Subcutaneous abdominal adipose tissue (tissue), 5 donors: ENCODE results near the gene PNN.
"Not testable (repeated sequence)": the region's sequence is repeated elsewhere in the genome, so short reads cannot be mapped to it uniquely, and the experiment has no call there.

Experiments used
- H3K27ac ChIP-seq: one replicate; pipeline ENCODE4 v1.7.0; 2013; ENCODE audit warnings: low read depth, mild to moderate bottlenecking, inconsistent platforms, low read length, moderate library complexity
- H3K27me3 ChIP-seq, 5 donors: one replicate each; pipeline ENCODE4 v1.7.0; 2013; ENCODE audit warnings: low read length in 5 of 5, inconsistent platforms in 1 of 5; ENCODE audit not compliant: control insufficient read depth in 5 of 5, insufficient read depth in 4 of 5
- H3K36me3 ChIP-seq, 5 donors: one replicate each; pipeline ENCODE4 v1.7.0; 2013; ENCODE audit warnings: low read length in 5 of 5; ENCODE audit not compliant: control insufficient read depth in 5 of 5, insufficient read depth in 5 of 5
- H3K4me1 ChIP-seq, 5 donors: one replicate each; pipeline ENCODE4 v1.7.0; 2013; ENCODE audit warnings: low read length in 5 of 5, mild to moderate bottlenecking in 3 of 5, moderate library complexity in 1 of 5; ENCODE audit not compliant: control insufficient read depth in 5 of 5, insufficient read depth in 5 of 5
- H3K4me3 ChIP-seq, 5 donors: one replicate each; pipeline ENCODE4 v1.7.0; 2013; ENCODE audit warnings: low read length in 5 of 5, low read depth in 1 of 5
- H3K9ac ChIP-seq, 5 donors: one replicate each; pipeline ENCODE4 v1.7.0; 2013; ENCODE audit warnings: low read length in 5 of 5, mild to moderate bottlenecking in 4 of 5, moderate library complexity in 3 of 5
- H3K9me3 ChIP-seq, 5 donors: one replicate each; pipeline ENCODE4 v1.7.0; 2013; ENCODE audit warnings: low read length in 5 of 5; ENCODE audit not compliant: control insufficient read depth in 5 of 5
- donor health status: healthy.
- donor health status: healthy.
- donor health status: healthy.
- donor health status: healthy.
- donor health status: healthy.

The PNN gene

GRCh38 chr14:39158222-39158858 lies 16.7 kb upstream of the PNN start:
- H3K9ac ChIP-seq: no peak overlapping the region
- no peaks in the 10 kb centered on the region for H3K9me3 ChIP-seq
- no peaks in the 10 kb centered on the region for H3K4me1 ChIP-seq
- no peak overlapping the region for H3K27ac ChIP-seq
- no peak overlapping the region for H3K4me3 ChIP-seq
- peaks cover 9 to 54% (median 42%) of the 10 kb centered on the region in 5 donors for H3K36me3 ChIP-seq
- no peaks in the 10 kb centered on the region for H3K27me3 ChIP-seq

- peaks cover 9 to 42% (median 38%) of the 10 kb centered on the region in 5 donors for H3K36me3 ChIP-seq
- H3K4me3 ChIP-seq: no peak overlapping the region
- no peaks in the 10 kb centered on the region for H3K27me3 ChIP-seq
Measured at GRCh38 chr14:39160494-39160893, 14.6 kb upstream of the PNN start.

GRCh38 chr14:39167797-39168320 lies 7.2 kb upstream of the PNN start:
- not testable (repeated sequence) for H3K9me3 ChIP-seq, H3K27ac ChIP-seq, H3K27me3 ChIP-seq, H3K36me3 ChIP-seq, H3K9ac ChIP-seq, H3K4me3 ChIP-seq
- H3K4me1 ChIP-seq: peaks cover 3 to 31% (median 26%) of the 10 kb centered on the region in 5 donors

More at GRCh38 chr14:39160494-39160893, 14.6 kb upstream of the PNN start:
- Histone ChIP-seq H3K9me3 (no peaks in the 10 kb centered on the region), H3K4me1 (no peaks in the 10 kb centered on the region), H3K27ac (no peak overlapping the region), H3K9ac (no peak overlapping the region)

- H3K9ac ChIP-seq: peak overlapping the region in 4 of 5 donors; percentile 86 to 99 (median 92)
- peaks cover 3 to 31% (median 26%) of the 10 kb centered on the region in 5 donors for H3K4me1 ChIP-seq
- peak overlapping the region; percentile 87 to 100 (median 98) for H3K4me3 ChIP-seq
- peaks cover 0 to 9% (median 0%) of the 10 kb centered on the region in 5 donors for H3K36me3 ChIP-seq
- H3K27ac ChIP-seq: no peak overlapping the region
- no peaks in the 10 kb centered on the region for H3K27me3 ChIP-seq
- no peaks in the 10 kb centered on the region for H3K9me3 ChIP-seq
Measured at GRCh38 chr14:39168591-39168990, 6.5 kb upstream of the PNN start.

- H3K27ac ChIP-seq: peak overlapping the region; percentile 80
- peaks cover 0 to 9% (median 0%) of the 10 kb centered on the region in 5 donors for H3K36me3 ChIP-seq
- peak overlapping the region; percentile 87 to 100 (median 98) for H3K4me3 ChIP-seq
- peaks cover 3 to 35% (median 29%) of the 10 kb centered on the region in 5 donors for H3K4me1 ChIP-seq
- H3K9ac ChIP-seq: peak overlapping the region; percentile 70 to 99 (median 92)
- no peaks in the 10 kb centered on the region for H3K9me3 ChIP-seq
- H3K27me3 ChIP-seq: no peaks in the 10 kb centered on the region
Measured at GRCh38 chr14:39169541-39169900, 5.5 kb upstream of the PNN start.

- H3K27ac ChIP-seq: peak overlapping the region; percentile 94
- H3K9me3 ChIP-seq: no peaks in the 10 kb centered on the region
- no peaks in the 10 kb centered on the region for H3K27me3 ChIP-seq
- H3K4me1 ChIP-seq: peaks cover 8 to 46% (median 38%) of the 10 kb centered on the region in 5 donors
- peaks cover 8 to 17% (median 17%) of the 10 kb centered on the region in 5 donors for H3K36me3 ChIP-seq
- no peak overlapping the region for H3K9ac ChIP-seq
- H3K4me3 ChIP-seq: no peak overlapping the region
Measured at GRCh38 chr14:39173198-39173597, 1.9 kb upstream of the PNN start.

GRCh38 chr14:39175445-39176262 lies 600 bp downstream of the PNN start:
- H3K9ac ChIP-seq: peak overlapping the region; percentile 93 to 98 (median 97)
- H3K4me3 ChIP-seq: peak overlapping the region; percentile 86 to 98 (median 94)
- H3K27ac ChIP-seq: peak overlapping the region; percentile 94
- no peaks in the 10 kb centered on the region for H3K27me3 ChIP-seq
- peaks cover 8 to 29% (median 22%) of the 10 kb centered on the region in 5 donors for H3K4me1 ChIP-seq
- H3K9me3 ChIP-seq: no peaks in the 10 kb centered on the region
- H3K36me3 ChIP-seq: peaks cover 23 to 40% (median 38%) of the 10 kb centered on the region in 5 donors

GRCh38 chr14:39176263-39177167 lies 1.5 kb downstream of the PNN start:
- Histone ChIP-seq H3K27me3 (no peaks in the 10 kb centered on the region), H3K27ac (peak overlapping the region; percentile 94), H3K9me3 (no peaks in the 10 kb centered on the region), H3K36me3 (peaks cover 30 to 49% (median 47%) of the 10 kb centered on the region in 5 donors), H3K9ac (peak overlapping the region; percentile 93 to 98 (median 97)), H3K4me1 (peaks cover 5 to 25% (median 22%) of the 10 kb centered on the region in 5 donors), H3K4me3 (peak overlapping the region; percentile 86 to 98 (median 94))

GRCh38 chr14:39177168-39177545 lies 2.1 kb downstream of the PNN start:
- H3K27me3 ChIP-seq: no peaks in the 10 kb centered on the region
- H3K4me3 ChIP-seq: no peak overlapping the region
- H3K27ac ChIP-seq: no peak overlapping the region
- peaks cover 35 to 54% (median 50%) of the 10 kb centered on the region in 5 donors for H3K36me3 ChIP-seq
- no peak overlapping the region for H3K9ac ChIP-seq
- H3K4me1 ChIP-seq: peaks cover 5 to 25% (median 22%) of the 10 kb centered on the region in 5 donors
- H3K9me3 ChIP-seq: no peaks in the 10 kb centered on the region
